Sigmoid colon (tissue), 4 donors: ENCODE measurements around the gene ADGRF4.

Experiments used
- POLR2A ChIP-seq, 2 donors: fragments of 450-650 bp; IDR thresholded peaks; one replicate each; pipeline ENCODE4 v1.6.1; 2016; ENCODE audit warnings: antibody characterized with exemption in 2 of 2, mild to moderate bottlenecking in 2 of 2, moderate library complexity in 2 of 2
- POLR2AphosphoS5 ChIP-seq, 4 donors: sonication (generic); formaldehyde crosslinking; IDR thresholded peaks; one replicate each; pipeline ENCODE4 v1.6.1; 2017; ENCODE audit warnings: antibody characterized with exemption in 4 of 4
- TF ChIP-seq, protein P1 (sequence below), 4 experiments: fragments of 450-650 bp in 3 of 4; fragments of 200-600 bp in 1 of 4; IDR thresholded peaks; one replicate each; pipeline ENCODE4 v1.5.1; 2016 to 2019; ENCODE audit warnings: antibody characterized with exemption in 4 of 4, mild to moderate bottlenecking in 3 of 4, moderate library complexity in 2 of 4

DNA sequence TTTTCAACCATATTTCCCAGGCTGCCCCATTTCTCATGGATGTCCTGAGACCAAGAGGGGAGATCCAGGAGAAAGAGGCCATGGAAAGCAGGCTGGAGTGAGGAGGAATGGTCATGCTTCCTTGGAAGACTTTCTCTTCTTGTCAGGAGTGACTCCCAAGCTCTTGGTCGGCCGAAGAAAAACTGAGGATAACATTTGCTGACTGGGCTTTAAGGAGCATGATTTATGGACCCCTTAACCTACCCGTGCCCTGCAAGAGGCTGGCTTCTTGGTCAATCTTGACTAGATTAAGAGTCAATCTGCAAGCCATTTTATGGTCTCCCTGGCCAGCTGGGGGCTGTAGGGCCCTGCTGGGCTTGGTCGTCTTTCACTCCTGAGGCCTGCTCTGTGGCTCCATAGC lies 22.8 kb downstream of the ADGRF4 start:
- TF ChIP-seq, protein P1, sequence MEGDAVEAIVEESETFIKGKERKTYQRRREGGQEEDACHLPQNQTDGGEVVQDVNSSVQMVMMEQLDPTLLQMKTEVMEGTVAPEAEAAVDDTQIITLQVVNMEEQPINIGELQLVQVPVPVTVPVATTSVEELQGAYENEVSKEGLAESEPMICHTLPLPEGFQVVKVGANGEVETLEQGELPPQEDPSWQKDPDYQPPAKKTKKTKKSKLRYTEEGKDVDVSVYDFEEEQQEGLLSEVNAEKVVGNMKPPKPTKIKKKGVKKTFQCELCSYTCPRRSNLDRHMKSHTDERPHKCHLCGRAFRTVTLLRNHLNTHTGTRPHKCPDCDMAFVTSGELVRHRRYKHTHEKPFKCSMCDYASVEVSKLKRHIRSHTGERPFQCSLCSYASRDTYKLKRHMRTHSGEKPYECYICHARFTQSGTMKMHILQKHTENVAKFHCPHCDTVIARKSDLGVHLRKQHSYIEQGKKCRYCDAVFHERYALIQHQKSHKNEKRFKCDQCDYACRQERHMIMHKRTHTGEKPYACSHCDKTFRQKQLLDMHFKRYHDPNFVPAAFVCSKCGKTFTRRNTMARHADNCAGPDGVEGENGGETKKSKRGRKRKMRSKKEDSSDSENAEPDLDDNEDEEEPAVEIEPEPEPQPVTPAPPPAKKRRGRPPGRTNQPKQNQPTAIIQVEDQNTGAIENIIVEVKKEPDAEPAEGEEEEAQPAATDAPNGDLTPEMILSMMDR (IDR thresholded peaks at IDR 0.05): no peak
- TF ChIP-seq POLR2AphosphoS5 (IDR thresholded peaks at IDR 0.05) (no peak), POLR2A (IDR thresholded peaks at IDR 0.05) (no peak)
